Activated CD4-positive, alpha-beta T cell treated with anti-CD3 and anti-CD28 coated beads, Interleukin-2, amount 50 U/mL, for 48 hours (primary cell): ENCODE measurements around the gene MICU1.
"Not testable (repeated sequence)": the region's sequence is repeated elsewhere in the genome, so short reads cannot be mapped to it uniquely, and the experiment has no call there.

Experiments used
- DNase-seq, 2 experiments: peaks; one replicate each; pipeline ENCODE4 v3.0.0-alpha.2; 2020

MICU1 gene

GRCh38 chr10:72385724-72386123 is 240.2 kb downstream of the MICU1 start:
- DNase-seq: no peak

- not testable (repeated sequence) for DNase-seq
Measured at GRCh38 chr10:72384982-72385381, 240.9 kb downstream of the MICU1 start.

GRCh38 chr10:72379776-72380175 is 246.1 kb downstream of the MICU1 start:
- DNase-seq: no peak

- DNase-seq: no peak
Measured at GRCh38 chr10:72379062-72379461, 246.8 kb downstream of the MICU1 start.

- DNase-seq: no peak
Measured at GRCh38 chr10:72375585-72375984, 250.3 kb downstream of the MICU1 start.

GRCh38 chr10:72375173-72375572 is 250.7 kb downstream of the MICU1 start:
- no peak for DNase-seq

GRCh38 chr10:72370201-72370722 is 255.6 kb downstream of the MICU1 start:
- no peak for DNase-seq

- DNase-seq: no peak
Measured at GRCh38 chr10:72367301-72367960, 258.4 kb downstream of the MICU1 start.

GRCh38 chr10:72365106-72365895 is 260.6 kb downstream of the MICU1 start:
- no peak for DNase-seq

- peak; percentile 87 to 89 for DNase-seq
Measured at GRCh38 chr10:72364239-72364777, 261.6 kb downstream of the MICU1 start.

GRCh38 chr10:72356987-72357386 is 268.9 kb downstream of the MICU1 start:
- DNase-seq: no peak

GRCh38 chr10:72356115-72356514 is 269.8 kb downstream of the MICU1 start:
- DNase-seq: no peak

GRCh38 chr10:72355214-72355555 is 270.7 kb downstream of the MICU1 start:
- no peak for DNase-seq

- DNase-seq: peak; percentile 89 to 91
Measured at GRCh38 chr10:72354356-72355213, 271.3 kb downstream of the MICU1 start, which contains the start of gene DNAJB12. TSS of gene DNAJB12 (minus strand) at chr10:72354919. CDS start at chr10:72354897, 22 bp downstream.

- DNase-seq: no peak
Measured at GRCh38 chr10:72353965-72354355, 271.9 kb downstream of the MICU1 start.

GRCh38 chr10:72353028-72353964 is 272.6 kb downstream of the MICU1 start:
- no peak for DNase-seq

GRCh38 chr10:72351479-72351878 is 274.4 kb downstream of the MICU1 start:
- DNase-seq: no peak

GRCh38 chr10:72349438-72349837 is 276.4 kb downstream of the MICU1 start:
- no peak for DNase-seq

GRCh38 chr10:72348282-72348681 is 277.6 kb downstream of the MICU1 start:
- no peak for DNase-seq

GRCh38 chr10:72346117-72346516 is 279.8 kb downstream of the MICU1 start:
- not testable (repeated sequence) for DNase-seq

- peak; percentile 46 to 52 for DNase-seq
Measured at GRCh38 chr10:72344932-72345331, 280.9 kb downstream of the MICU1 start.

- no peak for DNase-seq
Measured at GRCh38 chr10:72342911-72343310, 283.0 kb downstream of the MICU1 start.
